SJSA1 (cell line): ENCODE data around the gene KIF21B. TPM values are rescaled to one million over a fixed set of nuclear protein-coding genes. Genes with fewer than 3 reads are reported as not detected.

Experiments
- DNase-seq, 2 experiments: peaks; one replicate each; pipeline ENCODE4 v3.0.0-alpha.2; 2015 to 2020; ENCODE audit warnings: low spot score in 2 of 2, low read depth in 1 of 2
- H3K27ac ChIP-seq: fragments of 250-450 bp; sonication (Bioruptor Pico); 2 replicates; pipeline ENCODE4 v1.5.1; 2020; ENCODE audit warnings: mild to moderate bottlenecking, moderate library complexity
- H3K27me3 ChIP-seq: fragments of 250-450 bp; sonication (Bioruptor Pico); replicated peaks from 2 replicates; pipeline ENCODE4 v1.5.1; 2020; ENCODE audit warnings: mild to moderate bottlenecking, moderate library complexity
- H3K36me3 ChIP-seq: fragments of 250-450 bp; sonication (Bioruptor Pico); 2 replicates; pipeline ENCODE4 v1.5.1; 2020; ENCODE audit warnings: mild to moderate bottlenecking
- H3K4me1 ChIP-seq: fragments of 250-450 bp; sonication (Bioruptor Pico); replicated peaks from 2 replicates; pipeline ENCODE4 v1.6.1; 2021; ENCODE audit warnings: mild to moderate bottlenecking
- H3K4me3 ChIP-seq: fragments of 250-450 bp; sonication (Bioruptor Pico); 2 replicates; pipeline ENCODE4 v1.5.1; 2020; ENCODE audit warnings: mild to moderate bottlenecking
- H3K9me3 ChIP-seq: fragments of 250-450 bp; sonication (Bioruptor Pico); replicated peaks from 2 replicates; pipeline ENCODE4 v1.5.1; 2020; ENCODE audit warnings: mild to moderate bottlenecking
- total RNA-seq: library from RNA; depleted of rRNA; stranded (reverse); fragments of >200 nt; shearing (Covaris generic); gene quantifications from 2 replicates; pipeline ENCODE4 v1.2.3, GENCODE V29; 2014; rRNA removed

Gene KIF21B, protein sequence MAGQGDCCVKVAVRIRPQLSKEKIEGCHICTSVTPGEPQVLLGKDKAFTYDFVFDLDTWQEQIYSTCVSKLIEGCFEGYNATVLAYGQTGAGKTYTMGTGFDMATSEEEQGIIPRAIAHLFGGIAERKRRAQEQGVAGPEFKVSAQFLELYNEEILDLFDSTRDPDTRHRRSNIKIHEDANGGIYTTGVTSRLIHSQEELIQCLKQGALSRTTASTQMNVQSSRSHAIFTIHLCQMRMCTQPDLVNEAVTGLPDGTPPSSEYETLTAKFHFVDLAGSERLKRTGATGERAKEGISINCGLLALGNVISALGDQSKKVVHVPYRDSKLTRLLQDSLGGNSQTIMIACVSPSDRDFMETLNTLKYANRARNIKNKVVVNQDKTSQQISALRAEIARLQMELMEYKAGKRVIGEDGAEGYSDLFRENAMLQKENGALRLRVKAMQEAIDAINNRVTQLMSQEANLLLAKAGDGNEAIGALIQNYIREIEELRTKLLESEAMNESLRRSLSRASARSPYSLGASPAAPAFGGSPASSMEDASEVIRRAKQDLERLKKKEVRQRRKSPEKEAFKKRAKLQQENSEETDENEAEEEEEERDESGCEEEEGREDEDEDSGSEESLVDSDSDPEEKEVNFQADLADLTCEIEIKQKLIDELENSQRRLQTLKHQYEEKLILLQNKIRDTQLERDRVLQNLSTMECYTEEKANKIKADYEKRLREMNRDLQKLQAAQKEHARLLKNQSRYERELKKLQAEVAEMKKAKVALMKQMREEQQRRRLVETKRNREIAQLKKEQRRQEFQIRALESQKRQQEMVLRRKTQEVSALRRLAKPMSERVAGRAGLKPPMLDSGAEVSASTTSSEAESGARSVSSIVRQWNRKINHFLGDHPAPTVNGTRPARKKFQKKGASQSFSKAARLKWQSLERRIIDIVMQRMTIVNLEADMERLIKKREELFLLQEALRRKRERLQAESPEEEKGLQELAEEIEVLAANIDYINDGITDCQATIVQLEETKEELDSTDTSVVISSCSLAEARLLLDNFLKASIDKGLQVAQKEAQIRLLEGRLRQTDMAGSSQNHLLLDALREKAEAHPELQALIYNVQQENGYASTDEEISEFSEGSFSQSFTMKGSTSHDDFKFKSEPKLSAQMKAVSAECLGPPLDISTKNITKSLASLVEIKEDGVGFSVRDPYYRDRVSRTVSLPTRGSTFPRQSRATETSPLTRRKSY (N-terminal part only)
- 1.1 and 1.7 TPM in 2 replicates for total RNA-seq

DNA sequence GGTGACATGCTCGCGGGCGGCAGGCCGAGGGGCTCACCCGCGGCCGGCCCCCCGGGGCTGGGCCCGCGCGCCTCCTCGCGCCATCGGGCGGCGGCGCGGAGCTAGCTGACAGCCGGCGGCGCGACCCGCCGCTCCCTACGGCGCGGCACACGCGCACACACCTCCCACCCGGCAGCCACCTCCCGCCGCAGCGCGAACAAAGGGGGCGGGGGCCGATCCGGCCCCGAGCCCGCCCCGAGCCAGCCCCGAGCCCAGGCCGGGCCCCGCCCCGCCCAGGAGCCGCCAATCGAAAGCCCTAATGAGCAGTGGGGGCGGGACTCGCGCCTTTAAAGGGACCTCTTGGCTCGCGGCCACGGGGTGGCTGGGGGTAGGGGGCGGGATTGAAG is at the start of gene KIF21B:
KIF21B (minus strand) TSS at position 198 of the 386 bp plus-strand sequence. CDS start 331 bp downstream, outside the sequence.
- no peaks in the 10 kb centered on the region for H3K36me3 ChIP-seq
- no peaks in the 10 kb centered on the region for H3K9me3 ChIP-seq
- H3K27ac ChIP-seq = no peak within 1 kb of the TSS
- H3K4me3 ChIP-seq = peak within 1 kb of the TSS; percentile 49
- peaks cover 29% of the 10 kb centered on the region for H3K4me1 ChIP-seq
- H3K27me3 ChIP-seq = no peaks in the 10 kb centered on the region
- DNase-seq = peak; percentile 27 to 79

DNA sequence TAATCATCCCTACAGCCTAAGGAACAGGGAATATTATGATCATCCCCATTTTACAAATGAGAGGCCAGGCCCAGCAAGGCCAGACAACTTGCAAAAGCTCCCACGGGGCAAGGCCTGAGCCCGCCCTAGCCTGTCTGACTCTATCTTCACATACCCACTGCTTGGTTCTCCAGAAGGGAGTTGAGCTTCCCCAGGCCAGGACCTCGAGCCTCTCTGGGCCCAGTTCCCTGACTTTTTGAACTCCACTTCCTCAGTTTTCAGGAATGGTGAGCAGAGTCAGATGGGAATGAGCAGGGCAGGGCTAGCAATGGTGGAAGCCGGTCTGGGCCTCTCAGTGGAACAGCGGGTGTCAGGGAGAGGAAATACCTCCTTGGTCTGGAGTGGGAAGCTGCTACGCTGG is 49.4 kb upstream of the KIF21B start:
- Histone ChIP-seq H3K27ac (no peak overlapping the region), H3K36me3 (no peaks in the 10 kb centered on the region), H3K27me3 (no peaks in the 10 kb centered on the region), H3K4me3 (no peak overlapping the region), H3K9me3 (no peaks in the 10 kb centered on the region), H3K4me1 (peaks cover 11% of the 10 kb centered on the region)
- DNase-seq = no peak

DNA sequence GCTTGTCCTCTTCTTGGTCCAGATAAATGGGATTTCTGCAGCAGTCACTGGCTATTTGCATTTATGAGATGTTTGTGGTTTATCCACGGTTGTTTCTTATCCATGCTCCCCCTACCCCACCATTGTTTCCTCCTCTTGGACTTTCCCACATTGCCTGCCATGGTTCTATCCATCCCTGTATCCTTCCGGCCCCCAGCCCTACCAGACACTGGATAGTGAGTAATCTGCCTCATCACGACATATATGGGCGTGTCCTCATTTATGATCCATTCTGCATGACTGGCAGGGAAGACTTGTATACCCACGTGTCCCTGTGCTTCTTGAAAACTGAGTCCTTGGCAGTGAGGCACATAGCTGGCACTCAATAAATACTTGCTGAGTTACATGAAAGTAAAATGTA is 48.6 kb upstream of the KIF21B start:
- Histone ChIP-seq H3K9me3 (no peaks in the 10 kb centered on the region), H3K4me1 (peaks cover 11% of the 10 kb centered on the region), H3K4me3 (no peak overlapping the region), H3K27ac (no peak overlapping the region), H3K27me3 (no peaks in the 10 kb centered on the region), H3K36me3 (no peaks in the 10 kb centered on the region)
- DNase-seq = peak; percentile 23 to 59

- DNase-seq = no peak
- Histone ChIP-seq H3K27me3 (0 out of 2 replicates have a peak, but pooled peaks cover 6% of the 10 kb centered on the region), H3K4me3 (no peak overlapping the region), H3K9me3 (no peaks in the 10 kb centered on the region), H3K36me3 (no peaks in the 10 kb centered on the region), H3K27ac (no peak overlapping the region), H3K4me1 (peaks cover 11% of the 10 kb centered on the region)
These were observed 46.1 kb upstream of the KIF21B start for GRCh38 chr1:201069636-201070035.

- H3K4me3 ChIP-seq = no peak overlapping the region
- 0 out of 2 replicates have a peak, but pooled peaks cover 6% of the 10 kb centered on the region for H3K27me3 ChIP-seq
- H3K27ac ChIP-seq = no peak overlapping the region
- no peak for DNase-seq
- H3K9me3 ChIP-seq = no peaks in the 10 kb centered on the region
- peaks cover 11% of the 10 kb centered on the region for H3K4me1 ChIP-seq
- no peaks in the 10 kb centered on the region for H3K36me3 ChIP-seq
These were observed 45.5 kb upstream of the KIF21B start for GRCh38 chr1:201068976-201069375.

- Histone ChIP-seq H3K4me1 (peaks cover 3% of the 10 kb centered on the region; the same call in 1 of the 2 replicates), H3K36me3 (no peaks in the 10 kb centered on the region), H3K27me3 (0 out of 2 replicates have a peak, but pooled peaks cover 6% of the 10 kb centered on the region), H3K27ac (no peak overlapping the region), H3K9me3 (no peaks in the 10 kb centered on the region), H3K4me3 (no peak overlapping the region)
- DNase-seq = no peak
These were observed 43.5 kb upstream of the KIF21B start for GRCh38 chr1:201066986-201067385.

GRCh38 chr1:201065686-201066085 is 42.2 kb upstream of the KIF21B start:
- no peak overlapping the region for H3K27ac ChIP-seq
- H3K4me3 ChIP-seq = no peak overlapping the region
- DNase-seq = no peak
- no peaks in the 10 kb centered on the region for H3K9me3 ChIP-seq
- no peaks in the 10 kb centered on the region for H3K4me1 ChIP-seq
- H3K27me3 ChIP-seq = 0 out of 2 replicates have a peak, but pooled peaks cover 6% of the 10 kb centered on the region
- no peaks in the 10 kb centered on the region for H3K36me3 ChIP-seq

- Histone ChIP-seq H3K36me3 (no peaks in the 10 kb centered on the region), H3K27ac (no peak overlapping the region), H3K4me1 (no peaks in the 10 kb centered on the region), H3K27me3 (0 out of 2 replicates have a peak, but pooled peaks cover 6% of the 10 kb centered on the region), H3K9me3 (no peaks in the 10 kb centered on the region), H3K4me3 (no peak overlapping the region)
- no peak for DNase-seq
These were observed 41.3 kb upstream of the KIF21B start for GRCh38 chr1:201064806-201065205.

GRCh38 chr1:201063145-201063544 is 39.6 kb upstream of the KIF21B start:
- H3K27me3 ChIP-seq = 0 out of 2 replicates have a peak, but pooled peaks cover 6% of the 10 kb centered on the region
- H3K4me3 ChIP-seq = no peak overlapping the region
- H3K4me1 ChIP-seq = no peaks in the 10 kb centered on the region
- H3K27ac ChIP-seq = no peak overlapping the region
- H3K36me3 ChIP-seq = no peaks in the 10 kb centered on the region
- no peaks in the 10 kb centered on the region for H3K9me3 ChIP-seq
- DNase-seq = no peak

DNA sequence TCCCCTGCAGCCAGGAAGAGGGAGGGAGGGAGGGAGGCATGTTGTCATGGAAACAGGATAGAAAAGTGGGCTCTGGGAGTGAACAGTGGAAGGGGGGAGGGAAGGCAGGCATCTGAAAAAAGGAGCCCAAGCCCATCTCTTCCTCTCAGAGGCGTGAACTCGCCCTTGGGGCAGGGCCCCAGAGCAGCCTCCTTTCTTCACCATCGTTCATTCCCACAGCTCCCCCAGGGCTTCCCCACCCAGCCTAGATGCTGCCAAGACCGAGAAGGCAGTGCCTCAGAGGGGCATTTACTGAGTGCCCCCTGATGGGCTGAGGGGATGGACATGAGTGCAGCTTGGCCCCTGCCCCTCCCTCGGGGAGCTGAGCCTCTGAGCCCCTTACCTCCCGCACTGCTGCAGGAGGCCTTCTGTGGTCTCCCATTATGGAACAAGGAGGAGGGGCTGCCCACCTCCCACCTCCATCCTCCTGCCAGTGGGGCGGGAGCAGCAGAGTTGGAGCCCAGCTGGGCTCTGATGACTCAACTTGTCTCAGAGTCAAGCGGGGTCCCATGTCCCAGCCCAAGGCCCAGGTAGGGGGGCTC is 39.1 kb upstream of the KIF21B start:
- no peak overlapping the region for H3K27ac ChIP-seq
- H3K9me3 ChIP-seq = no peaks in the 10 kb centered on the region
- no peak overlapping the region for H3K4me3 ChIP-seq
- H3K4me1 ChIP-seq = no peaks in the 10 kb centered on the region
- no peak for DNase-seq
- 0 out of 2 replicates have a peak, but pooled peaks cover 6% of the 10 kb centered on the region for H3K27me3 ChIP-seq
- no peaks in the 10 kb centered on the region for H3K36me3 ChIP-seq

- DNase-seq = no peak
- Histone ChIP-seq H3K9me3 (no peaks in the 10 kb centered on the region), H3K27ac (no peak overlapping the region), H3K36me3 (no peaks in the 10 kb centered on the region), H3K27me3 (0 out of 2 replicates have a peak, but pooled peaks cover 6% of the 10 kb centered on the region), H3K4me3 (no peak overlapping the region), H3K4me1 (no peaks in the 10 kb centered on the region)
These were observed 38.4 kb upstream of the KIF21B start for GRCh38 chr1:201061886-201062285.

DNA sequence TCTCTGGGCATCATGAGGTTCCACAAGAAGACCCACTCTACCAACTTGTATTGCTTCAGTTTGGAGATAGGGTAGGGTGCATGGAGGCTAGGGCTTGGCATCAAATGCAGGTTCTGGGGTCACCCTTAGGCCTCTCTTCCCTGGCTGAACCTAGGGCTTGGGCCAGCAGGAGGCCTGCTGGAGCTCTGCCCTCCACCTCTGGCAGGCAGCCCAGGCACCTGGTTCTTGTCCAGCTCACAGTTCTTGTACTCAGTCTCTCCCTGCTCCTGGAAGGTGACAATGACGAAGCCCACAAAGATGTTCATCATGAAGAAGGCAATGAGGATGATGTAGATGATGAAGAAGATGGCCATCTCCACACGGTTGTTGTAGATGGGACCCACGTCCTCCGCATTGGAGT is 37.5 kb upstream of the KIF21B start:
- peaks cover under 1% of the 10 kb centered on the region; the same call in 1 of the 2 replicates for H3K4me1 ChIP-seq
- DNase-seq = no peak
- H3K36me3 ChIP-seq = no peaks in the 10 kb centered on the region
- 0 out of 2 replicates have a peak, but pooled peaks cover 6% of the 10 kb centered on the region for H3K27me3 ChIP-seq
- H3K27ac ChIP-seq = no peak overlapping the region
- no peak overlapping the region for H3K4me3 ChIP-seq
- no peaks in the 10 kb centered on the region for H3K9me3 ChIP-seq

DNA sequence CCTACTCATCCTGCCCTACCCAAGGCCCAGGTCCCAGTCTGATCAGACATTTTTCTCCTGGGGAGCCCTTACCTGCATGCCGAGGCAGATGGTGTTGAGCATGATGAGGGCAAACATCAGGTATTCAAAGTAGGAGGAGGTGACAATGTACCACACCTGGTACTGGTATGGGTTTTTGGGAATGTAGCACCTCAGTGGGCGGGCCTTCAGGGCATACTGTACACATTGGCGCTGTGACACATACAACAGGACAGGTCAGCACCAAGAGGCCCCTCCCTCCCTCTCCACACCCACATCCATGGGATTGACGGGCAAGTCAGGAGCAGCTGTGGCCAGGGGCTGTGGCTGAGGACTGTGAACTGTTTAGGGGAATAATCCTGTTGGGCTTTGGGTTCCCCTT is 37.1 kb upstream of the KIF21B start:
- H3K27me3 ChIP-seq = 0 out of 2 replicates have a peak, but pooled peaks cover 5% of the 10 kb centered on the region
- no peak for DNase-seq
- peaks cover 5% of the 10 kb centered on the region; the same call in 1 of the 2 replicates for H3K4me1 ChIP-seq
- no peaks in the 10 kb centered on the region for H3K36me3 ChIP-seq
- no peak overlapping the region for H3K4me3 ChIP-seq
- no peaks in the 10 kb centered on the region for H3K9me3 ChIP-seq
- no peak overlapping the region for H3K27ac ChIP-seq
